Ovary (tissue), 9 donors: ENCODE measurements around the gene FGD5. TPM values are rescaled to one million over a fixed set of nuclear protein-coding genes. Genes with fewer than 3 reads are reported as not detected.

ENCODE experiments used
- DNase-seq, 5 donors: peaks; one replicate each; pipeline ENCODE4 v3.0.0-alpha.2; 2019 to 2020
- H3K27ac ChIP-seq, 2 donors: fragments of 200-600 bp; one replicate each; pipeline versions ENCODE4 v1.5.1 to v1.8.0; 2019 to 2022
- H3K27me3 ChIP-seq: fragments of 200-600 bp; one replicate; pipeline ENCODE4 v1.8.0; 2022
- H3K36me3 ChIP-seq: fragments of 200-600 bp; sonication (generic); one replicate; pipeline ENCODE4 v1.5.1; 2019
- H3K4me1 ChIP-seq: one replicate; pipeline ENCODE4 v1.8.1; 2013; ENCODE audit warnings: mild to moderate bottlenecking, moderate library complexity; ENCODE audit not compliant: insufficient read depth
- H3K4me3 ChIP-seq: fragments of 200-600 bp; sonication (generic); one replicate; pipeline ENCODE4 v1.5.1; 2017
- H3K9me3 ChIP-seq, 2 donors: fragments of 200-600 bp in 1 of 2; sonication (generic) in 1 of 2; one replicate each; pipeline versions ENCODE4 v1.5.1 to v1.8.1; 2013 to 2019; ENCODE audit warnings: mild to moderate bottlenecking in 1 of 2, moderate library complexity in 1 of 2
- CTCF ChIP-seq, 3 donors: fragments of 450-650 bp in 2 of 3; fragments of 200-600 bp in 1 of 3; IDR thresholded peaks; one replicate each; pipeline versions ENCODE4 v1.5.1 to v1.8.0; 2016 to 2022; ENCODE audit warnings: antibody characterized with exemption in 3 of 3, mild to moderate bottlenecking in 1 of 3
- EP300 ChIP-seq: sonication (generic); formaldehyde crosslinking; IDR thresholded peaks from one replicate; pipeline ENCODE4 v1.6.1; 2017; ENCODE audit warnings: antibody characterized with exemption
- POLR2A ChIP-seq: fragments of 450-650 bp; IDR thresholded peaks from one replicate; pipeline ENCODE4 v1.6.1; 2017; ENCODE audit warnings: antibody characterized with exemption, mild to moderate bottlenecking, moderate library complexity
- WGBS, 3 donors: extraction: QIAGEN DNeasy Blood & Tissue Kit in 1 of 3; methylation state at CpG; one replicate each; pipeline versions ENCODE4 v1.1.5 to v1.1.7; 2013 to 2017; 5-methylcytosine and 5-hydroxymethylcytosine counted together
- intact Hi-C, 4 donors: fragments of 100-400 bp; cut with DNase I; formaldehyde crosslinking; loops; one replicate each; pipeline versions ENCODE4 v1.11.0 to v1.15.1; 2022 to 2023
- polyA plus RNA-seq, 2 donors: library from polyadenylated mRNA; stranded (reverse); fragments of 200-250 nt in 1 of 2; fragments of 350-450 nt in 1 of 2; fragmentation: Illumina TruSeq in 1 of 2; extraction: RNeasy Lipid Tissue Mini Kit (QIAGEN cat#74804) in 1 of 2; gene quantifications; one replicate each; pipeline ENCODE4 v1.2.3, GENCODE V29; 2013 to 2014
- total RNA-seq, 7 donors: library from RNA; depleted of rRNA in 2 of 7; stranded (reverse); fragments of >200 nt in 2 of 7; fragmentation: NEBNext Ultra II Directional in 3 of 7; extraction: Animal tissue kit (Norgen Biotek cat#: 25700) in 3 of 7; gene quantifications; one replicate each; pipeline versions ENCODE4 v1.1.0 to v1.2.4, GENCODE V29; 2016 to 2023
- donor health status: DM: no; HTN: no; CAD: no; lungs with moderate emphysema.
- donor health status: DM: no; HTN: no; CAD: no.
- donor health status: Bipolar disorder and iron deficiency.
- donor health status: DM: yes; HTN: yes; CAD: no.
- donor health status: DM: no; HTN: no; CAD: no.
- donor health status: DM: yes; HTN: yes; CAD: no.

FGD5 gene
- total and polyA plus RNA-seq, 9 donors = 5.1 to 38.3 (median 13.0) TPM

DNA sequence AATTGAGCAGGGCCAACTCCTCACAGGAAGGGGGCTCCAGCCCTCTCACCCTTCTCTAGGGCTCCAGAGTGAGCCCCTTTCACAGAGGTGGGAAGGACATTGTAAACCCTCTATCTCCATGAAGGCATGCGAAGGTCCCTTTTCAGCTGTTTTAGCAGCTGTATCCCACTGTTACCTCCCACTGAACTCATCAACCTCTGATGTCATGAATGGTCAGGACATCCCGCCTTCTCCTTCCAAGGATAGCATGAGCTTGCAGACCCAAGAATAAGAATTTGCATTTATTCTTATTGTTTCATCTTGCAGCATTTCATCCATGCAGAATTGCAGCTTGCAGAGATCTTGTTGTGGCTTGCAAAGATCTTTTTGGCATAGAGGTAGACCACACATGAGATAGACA is 24.3 kb upstream of the FGD5 start:
- Histone ChIP-seq H3K27ac (no peak overlapping the region), H3K27me3 (no peaks in the 10 kb centered on the region), H3K9me3 (no peaks in the 10 kb centered on the region), H3K4me1 (peaks cover 8% of the 10 kb centered on the region), H3K36me3 (no peaks in the 10 kb centered on the region), H3K4me3 (no peak overlapping the region)
- TF ChIP-seq EP300 (no peak), POLR2A (no peak), CTCF (IDR thresholded peaks at IDR 0.05) (no peak)
- no peak for DNase-seq
- WGBS, 3 donors = 65 to 69% (median 67%) methylated on average over 2 of the region's 2 CpGs
- intact Hi-C loops = loop anchor here (5.0 to 10.0 kb wide), 3 partner anchors 120 to 128 kb away; no protein-coding TSS in a partner anchor

DNA sequence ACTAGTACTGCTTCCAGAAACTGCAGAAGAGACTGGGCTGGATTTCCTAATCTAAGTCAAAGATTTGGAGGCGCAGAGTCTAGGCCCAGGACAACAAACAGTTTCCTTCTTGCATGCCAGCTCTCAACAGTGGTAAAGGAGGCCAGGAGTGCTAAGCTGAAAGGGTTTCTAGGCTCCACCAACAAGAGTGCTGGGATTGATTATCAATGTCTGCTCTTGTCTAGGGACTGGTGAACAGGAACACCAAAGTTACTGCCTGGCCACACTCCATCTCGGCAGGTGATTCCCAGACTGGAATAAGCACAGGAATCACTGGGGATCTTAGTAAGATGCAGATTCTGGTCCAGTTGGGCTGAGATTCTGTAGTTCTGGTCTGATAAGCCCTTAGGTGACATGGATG is 22.8 kb upstream of the FGD5 start:
- Histone ChIP-seq H3K4me3 (no peak overlapping the region), H3K36me3 (no peaks in the 10 kb centered on the region), H3K27ac (no peak overlapping the region), H3K9me3 (no peaks in the 10 kb centered on the region), H3K27me3 (no peaks in the 10 kb centered on the region), H3K4me1 (peaks cover 8% of the 10 kb centered on the region)
- intact Hi-C loops = loop anchor here in 1 of 4 donors (10.0 kb wide), 1 partner anchor 119 kb away; no protein-coding TSS in a partner anchor
- DNase-seq = peak in 1 of 5 donors; percentile 7
- 80 to 90% (median 84%) methylated on average over 2 of the region's 2 CpGs for WGBS, 3 donors
- TF ChIP-seq POLR2A = no peak
- TF ChIP-seq CTCF (IDR thresholded peaks at IDR 0.05) = no peak
- no peak for TF ChIP-seq EP300

DNA sequence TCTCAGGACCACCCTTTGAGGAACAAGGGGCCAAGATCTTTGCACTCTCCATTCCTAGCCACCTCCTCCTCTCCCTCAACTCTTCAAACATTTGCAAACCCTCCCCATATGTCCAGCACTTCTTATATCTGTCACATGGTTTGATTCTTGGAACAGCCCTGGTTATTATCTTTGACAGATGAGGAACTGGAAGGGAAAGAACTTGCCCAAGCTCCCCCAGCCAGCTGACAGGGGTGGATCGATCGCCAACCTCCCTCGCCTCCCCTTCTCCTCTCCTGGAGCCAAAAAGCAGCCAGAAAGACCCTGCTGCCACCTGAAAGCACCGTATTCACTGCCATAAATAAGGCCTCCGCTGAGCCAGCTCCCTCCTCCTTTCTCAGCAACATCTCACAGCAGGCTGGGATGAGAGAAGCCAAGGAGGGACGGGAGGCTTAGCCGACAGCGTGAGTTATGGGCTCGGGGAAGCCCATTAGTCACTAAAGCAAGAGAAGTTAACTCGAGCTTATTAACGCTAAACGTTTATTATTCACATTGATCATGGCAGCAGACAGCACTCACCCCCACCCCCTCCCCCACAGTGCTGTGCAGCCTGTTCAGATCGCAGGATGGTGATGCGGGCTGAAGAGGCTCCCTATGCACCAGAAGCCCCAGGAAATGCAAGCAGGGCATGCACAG is 22.2 kb upstream of the FGD5 start:
- H3K9me3 ChIP-seq = no peaks in the 10 kb centered on the region
- H3K36me3 ChIP-seq = no peaks in the 10 kb centered on the region
- DNase-seq = peak in 1 of 5 donors; percentile 22
- H3K27ac ChIP-seq = no peak overlapping the region
- H3K4me3 ChIP-seq = no peak overlapping the region
- H3K4me1 ChIP-seq = peaks cover 8% of the 10 kb centered on the region
- TF ChIP-seq CTCF (IDR thresholded peaks at IDR 0.05) (no peak), EP300 (no peak)
- intact Hi-C loops = loop anchor here in 1 of 4 donors (10.0 kb wide), 1 partner anchor 118 kb away; no protein-coding TSS in a partner anchor
- 54 to 57% (median 55%) methylated on average over 13 to 14 of the region's 14 CpGs for WGBS, 3 donors
- no peaks in the 10 kb centered on the region for H3K27me3 ChIP-seq

DNA sequence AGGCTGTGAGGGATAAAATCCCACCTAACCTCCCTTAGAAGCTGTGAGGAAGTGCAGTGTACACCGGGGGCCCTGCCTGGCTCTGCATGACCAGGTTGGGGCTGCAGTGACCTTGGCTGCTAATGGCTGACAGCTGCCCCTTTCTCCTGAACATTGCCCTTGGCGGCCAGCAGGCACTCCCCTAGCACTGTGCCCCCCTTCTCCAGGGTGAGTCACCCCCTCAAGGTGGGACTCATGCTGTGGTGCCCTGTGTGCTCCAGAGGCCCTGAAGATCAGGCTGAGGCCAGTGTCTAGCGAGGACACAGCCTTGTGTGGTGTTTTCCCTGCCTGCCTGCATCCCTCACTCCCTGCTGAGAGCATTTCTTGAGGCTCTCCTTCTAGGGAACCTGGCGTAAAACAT is 21.0 kb upstream of the FGD5 start:
- WGBS, 3 donors = 71 to 80% (median 76%) methylated on average over 4 of the region's 4 CpGs
- Histone ChIP-seq H3K36me3 (no peaks in the 10 kb centered on the region), H3K27ac (no peak overlapping the region), H3K27me3 (no peaks in the 10 kb centered on the region), H3K4me1 (peaks cover 8% of the 10 kb centered on the region), H3K9me3 (no peaks in the 10 kb centered on the region), H3K4me3 (no peak overlapping the region)
- intact Hi-C loops = loop anchor here in 1 of 4 donors (10.0 kb wide), 1 partner anchor 117 kb away; no protein-coding TSS in a partner anchor
- TF ChIP-seq POLR2A (no peak), EP300 (no peak), CTCF (IDR thresholded peaks at IDR 0.05) (no peak)
- DNase-seq = no peak
